ENCODE results near the gene PDE4D. TPM values are rescaled to one million over a fixed set of nuclear protein-coding genes. Genes with fewer than 3 reads are reported as not detected.

PDE4D gene
- total RNA-seq, 1 donor from 2014 or later = 85.8 TPM

DNA sequence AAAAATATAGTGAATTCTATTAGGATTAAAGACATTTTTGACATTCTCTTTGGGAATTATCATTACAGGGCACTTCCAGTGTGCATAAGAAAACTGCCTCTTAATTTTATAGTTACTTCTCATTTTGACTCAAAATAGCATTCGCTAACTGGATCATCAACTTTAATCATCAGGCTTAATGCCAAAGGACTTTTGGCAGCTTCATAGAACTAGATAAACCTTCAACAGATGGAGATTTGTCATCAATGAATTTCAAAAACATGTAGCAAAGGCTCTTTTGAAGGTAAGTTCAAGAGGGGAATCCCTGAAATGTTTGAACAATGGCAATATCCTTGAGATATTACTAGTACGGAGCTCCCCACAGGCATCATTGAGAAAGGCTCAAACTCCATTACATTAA is 447.2 kb downstream of the PDE4D start:
- Histone ChIP-seq H3K27ac (no peak overlapping the region), H3K27me3 (no peaks in the 10 kb centered on the region), H3K36me3 (no peaks in the 10 kb centered on the region), H3K4me1 (no peaks in the 10 kb centered on the region), H3K4me3 (no peak overlapping the region), H3K9me3 (no peaks in the 10 kb centered on the region)
- TF ChIP-seq, protein P1, sequence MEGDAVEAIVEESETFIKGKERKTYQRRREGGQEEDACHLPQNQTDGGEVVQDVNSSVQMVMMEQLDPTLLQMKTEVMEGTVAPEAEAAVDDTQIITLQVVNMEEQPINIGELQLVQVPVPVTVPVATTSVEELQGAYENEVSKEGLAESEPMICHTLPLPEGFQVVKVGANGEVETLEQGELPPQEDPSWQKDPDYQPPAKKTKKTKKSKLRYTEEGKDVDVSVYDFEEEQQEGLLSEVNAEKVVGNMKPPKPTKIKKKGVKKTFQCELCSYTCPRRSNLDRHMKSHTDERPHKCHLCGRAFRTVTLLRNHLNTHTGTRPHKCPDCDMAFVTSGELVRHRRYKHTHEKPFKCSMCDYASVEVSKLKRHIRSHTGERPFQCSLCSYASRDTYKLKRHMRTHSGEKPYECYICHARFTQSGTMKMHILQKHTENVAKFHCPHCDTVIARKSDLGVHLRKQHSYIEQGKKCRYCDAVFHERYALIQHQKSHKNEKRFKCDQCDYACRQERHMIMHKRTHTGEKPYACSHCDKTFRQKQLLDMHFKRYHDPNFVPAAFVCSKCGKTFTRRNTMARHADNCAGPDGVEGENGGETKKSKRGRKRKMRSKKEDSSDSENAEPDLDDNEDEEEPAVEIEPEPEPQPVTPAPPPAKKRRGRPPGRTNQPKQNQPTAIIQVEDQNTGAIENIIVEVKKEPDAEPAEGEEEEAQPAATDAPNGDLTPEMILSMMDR (IDR thresholded peaks at IDR 0.05) = no peak
- intact Hi-C loops (cut with DNase I) = no loop called here
- DNase-seq (no peak), ATAC-seq (no peak)

DNA sequence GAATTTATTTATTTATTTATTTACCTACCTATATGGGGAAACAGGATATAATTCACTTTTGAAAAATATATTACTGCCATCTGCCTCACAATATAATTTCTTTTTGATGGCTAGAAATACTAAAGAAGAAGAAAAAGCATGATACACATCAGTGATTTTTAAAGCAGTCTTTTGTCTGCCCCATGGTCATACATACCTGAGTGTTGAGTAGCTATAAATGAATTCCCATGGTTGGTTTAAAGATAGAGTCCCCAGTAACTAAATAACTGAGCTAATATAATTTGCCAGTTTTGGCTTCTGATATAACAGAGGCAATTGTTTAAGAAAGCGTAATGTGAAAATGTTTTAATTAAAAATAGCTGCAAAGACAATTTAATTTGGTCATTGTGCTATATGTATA is 447.8 kb downstream of the PDE4D start:
- H3K9me3 ChIP-seq = no peaks in the 10 kb centered on the region
- intact Hi-C loops (cut with DNase I) = no loop called here
- no peak overlapping the region for H3K27ac ChIP-seq
- no peaks in the 10 kb centered on the region for H3K27me3 ChIP-seq
- DNase-seq = no peak
- no peaks in the 10 kb centered on the region for H3K36me3 ChIP-seq
- no peaks in the 10 kb centered on the region for H3K4me1 ChIP-seq
- no peak for ATAC-seq
- H3K4me3 ChIP-seq = no peak overlapping the region
- TF ChIP-seq, protein P1 (IDR thresholded peaks at IDR 0.05) = no peak

DNA sequence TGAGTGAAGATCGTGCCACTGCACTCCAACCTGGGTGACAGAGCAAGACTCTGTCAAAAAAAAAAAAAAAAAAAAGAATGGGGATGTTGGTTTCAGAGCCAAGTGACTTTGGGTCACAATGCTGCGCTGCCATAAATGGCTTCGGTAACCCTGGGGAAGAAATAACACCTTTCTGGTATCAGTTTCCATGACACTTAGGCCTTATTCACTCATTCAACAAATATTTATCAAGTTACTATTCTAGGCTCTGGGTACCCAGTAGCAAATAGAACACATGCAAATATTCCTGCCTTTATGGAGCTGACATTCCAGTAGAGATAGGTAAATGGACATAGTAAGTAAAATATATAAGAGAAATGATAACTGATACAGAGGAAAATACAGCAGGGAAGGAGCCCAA is 454.2 kb downstream of the PDE4D start:
- ATAC-seq (no peak), DNase-seq (no peak)
- Histone ChIP-seq H3K4me1 (no peaks in the 10 kb centered on the region), H3K27ac (no peak overlapping the region), H3K27me3 (no peaks in the 10 kb centered on the region), H3K36me3 (no peaks in the 10 kb centered on the region), H3K9me3 (no peaks in the 10 kb centered on the region), H3K4me3 (no peak overlapping the region)
- TF ChIP-seq, protein P1 (IDR thresholded peaks at IDR 0.05) = no peak
- intact Hi-C loops (cut with DNase I) = no loop called here

DNA sequence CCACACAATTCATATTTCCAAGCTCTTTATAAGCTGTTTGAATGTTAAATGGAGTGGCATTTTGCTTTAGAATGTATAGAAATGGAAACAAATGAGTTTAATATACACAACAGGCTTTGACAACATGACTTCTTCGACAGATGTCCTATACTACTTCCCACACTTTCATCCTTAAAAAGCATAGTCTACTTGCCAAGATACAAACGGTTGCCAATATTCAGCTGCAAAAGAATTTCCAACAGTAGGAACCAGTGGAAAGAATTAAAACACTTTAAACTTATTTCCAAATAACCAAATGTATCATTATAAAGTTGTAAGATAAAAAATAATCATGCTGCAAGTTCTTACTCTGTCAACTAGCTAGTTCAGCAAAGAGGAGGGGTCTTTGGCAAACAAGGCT is 456.4 kb downstream of the PDE4D start:
- no peaks in the 10 kb centered on the region for H3K9me3 ChIP-seq
- H3K36me3 ChIP-seq = no peaks in the 10 kb centered on the region
- no peak for DNase-seq
- no peaks in the 10 kb centered on the region for H3K4me1 ChIP-seq
- no peak overlapping the region for H3K27ac ChIP-seq
- no peak overlapping the region for H3K4me3 ChIP-seq
- intact Hi-C loops (cut with DNase I) = no loop called here
- no peak for ATAC-seq
- H3K27me3 ChIP-seq = no peaks in the 10 kb centered on the region
- TF ChIP-seq, protein P1 (IDR thresholded peaks at IDR 0.05) = no peak

DNA sequence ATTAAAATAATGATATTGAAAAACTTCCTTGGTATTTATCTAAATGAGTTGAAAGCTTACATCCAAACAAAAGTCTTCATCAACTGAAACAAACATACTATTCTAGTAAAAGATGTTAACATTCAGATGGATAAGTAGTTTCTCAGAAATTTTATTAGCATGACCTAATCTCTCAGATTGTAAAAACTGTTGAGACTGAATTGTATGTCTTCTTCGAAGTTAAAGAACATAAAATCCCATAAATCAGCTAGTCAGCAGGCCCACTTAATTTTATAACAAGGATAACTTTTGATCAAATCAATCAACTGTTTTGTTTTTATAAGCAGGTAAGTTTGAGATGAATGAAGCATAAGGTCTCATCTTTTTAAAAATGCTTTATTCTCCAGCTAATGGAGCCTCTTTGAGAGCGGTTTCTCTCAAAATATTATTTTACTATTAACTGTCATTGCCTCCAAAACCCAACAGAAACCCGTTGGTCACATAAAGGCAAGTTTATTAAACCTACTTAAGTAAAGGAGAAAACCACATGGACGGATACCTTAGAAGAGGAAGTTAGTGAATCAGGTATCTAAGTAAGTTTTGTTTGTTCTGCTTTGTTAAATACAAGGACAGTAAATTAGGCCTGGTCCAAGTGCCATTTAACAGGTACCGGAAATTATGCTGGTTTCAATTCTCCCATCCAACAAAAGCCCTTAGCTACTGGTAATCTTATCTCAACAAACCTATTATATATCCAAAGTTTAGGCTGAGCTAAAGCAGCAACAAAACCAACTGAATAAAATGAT is 457.0 kb downstream of the PDE4D start:
- Histone ChIP-seq H3K27me3 (no peaks in the 10 kb centered on the region), H3K27ac (no peak overlapping the region), H3K4me1 (no peaks in the 10 kb centered on the region), H3K9me3 (no peaks in the 10 kb centered on the region), H3K36me3 (no peaks in the 10 kb centered on the region), H3K4me3 (no peak overlapping the region)
- TF ChIP-seq, protein P1 (IDR thresholded peaks at IDR 0.05) = no peak
- intact Hi-C loops (cut with DNase I) = no loop called here
- no peak for DNase-seq
- ATAC-seq = no peak

All from upper lobe of right lung (tissue), 1 donor.